GM21528 (cell line): Measurements from ENCODE around the gene CPXCR1.
"Not testable (repeated sequence)": the region's sequence is repeated elsewhere in the genome, so short reads cannot be mapped to it uniquely, and the experiment has no call there.

ENCODE experiments used
- ATAC-seq: cut with Tn5 transposase; IDR thresholded peaks from one replicate; pipeline ENCODE4 v1.9.1; 2021; ENCODE audit warnings: mild to moderate bottlenecking, moderate library complexity; ENCODE audit not compliant: unreplicated experiment, low FRiP score

Gene CPXCR1

DNA sequence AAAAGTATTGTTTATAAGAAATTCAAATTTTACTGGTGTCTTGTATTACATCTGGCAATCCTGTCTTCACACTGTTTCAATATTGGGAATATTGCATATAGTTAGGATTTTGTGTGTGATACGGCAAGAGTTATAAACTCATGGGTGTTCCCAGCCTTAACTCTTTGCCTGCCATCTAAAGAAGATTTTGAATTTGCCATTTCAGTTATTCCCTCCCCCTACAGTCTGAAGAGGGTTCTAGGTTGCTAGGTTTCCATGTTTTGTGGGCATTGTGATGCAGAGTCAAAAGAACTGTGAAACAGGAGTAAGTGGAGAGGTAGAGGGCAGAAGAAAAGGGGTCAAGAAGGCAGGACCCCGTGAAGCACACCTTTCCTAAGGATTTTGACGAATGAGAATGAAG lies at the start of gene CPXCR1:
Gene CPXCR1, plus strand, starts transcription at position 301 of the 400 bp plus-strand sequence. CDS start 6,190 bp downstream, outside the sequence.
- no peak for ATAC-seq

DNA sequence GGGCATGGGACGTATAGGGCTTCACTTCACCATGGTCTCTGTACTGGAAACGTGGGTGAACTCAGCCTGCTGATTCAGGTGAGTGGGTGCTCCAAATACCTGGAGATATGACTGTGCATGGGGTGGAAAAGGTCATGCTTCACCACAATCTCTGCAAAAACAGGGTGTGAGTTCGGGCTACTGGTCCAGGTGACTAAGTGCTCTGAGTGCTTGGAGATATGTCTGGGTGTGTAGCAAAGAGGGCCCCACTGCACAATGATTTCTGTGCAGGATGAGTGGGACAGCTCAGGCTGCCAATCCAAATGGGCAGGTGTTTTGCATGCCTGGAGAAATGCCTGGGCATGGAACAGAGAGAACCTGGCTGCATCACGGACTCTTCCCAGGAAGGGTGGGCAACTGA lies 11.2 kb upstream of the CPXCR1 start:
- ATAC-seq, result no peak

DNA sequence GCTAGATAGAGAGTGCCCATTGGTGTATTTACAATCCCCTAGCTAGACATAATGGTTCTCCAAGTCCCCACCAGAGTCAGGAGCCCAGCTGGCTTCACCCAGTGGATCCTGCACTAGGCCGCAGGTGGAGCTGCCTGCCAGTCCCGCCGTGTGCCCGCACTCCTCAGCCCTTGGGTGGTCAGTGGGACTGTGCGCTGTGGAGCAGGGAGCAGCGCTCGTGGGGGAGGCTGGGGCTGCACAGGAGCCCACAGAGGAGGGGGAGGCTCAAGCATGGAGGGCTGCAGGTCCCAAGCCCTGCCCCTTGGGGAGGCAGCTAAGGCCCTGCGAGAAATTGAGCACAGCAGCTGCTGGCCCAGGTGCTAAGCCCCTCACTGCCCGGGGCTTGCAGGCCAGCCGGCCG lies 810 bp upstream of the CPXCR1 start:
- ATAC-seq, result not testable (repeated sequence)

DNA sequence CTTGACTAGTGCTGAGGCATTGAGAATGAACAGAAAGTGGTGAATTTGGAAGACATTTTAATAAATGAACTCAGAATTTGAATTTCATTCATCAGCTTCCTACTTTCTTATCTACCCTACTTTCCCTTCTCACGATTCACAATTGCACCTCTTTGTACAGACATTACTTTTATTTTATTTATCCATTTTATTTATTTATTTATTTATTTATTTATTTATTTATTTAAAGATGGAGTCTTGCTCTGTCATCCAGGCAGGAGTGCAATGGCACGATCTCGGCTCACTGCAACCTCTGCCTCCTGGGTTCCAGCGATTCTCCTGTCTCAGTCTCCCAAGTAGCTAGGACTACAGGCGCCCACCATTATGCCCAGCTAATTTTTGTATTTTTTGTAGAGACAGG lies 5.3 kb downstream of the CPXCR1 start:
- not testable (repeated sequence) for ATAC-seq

DNA sequence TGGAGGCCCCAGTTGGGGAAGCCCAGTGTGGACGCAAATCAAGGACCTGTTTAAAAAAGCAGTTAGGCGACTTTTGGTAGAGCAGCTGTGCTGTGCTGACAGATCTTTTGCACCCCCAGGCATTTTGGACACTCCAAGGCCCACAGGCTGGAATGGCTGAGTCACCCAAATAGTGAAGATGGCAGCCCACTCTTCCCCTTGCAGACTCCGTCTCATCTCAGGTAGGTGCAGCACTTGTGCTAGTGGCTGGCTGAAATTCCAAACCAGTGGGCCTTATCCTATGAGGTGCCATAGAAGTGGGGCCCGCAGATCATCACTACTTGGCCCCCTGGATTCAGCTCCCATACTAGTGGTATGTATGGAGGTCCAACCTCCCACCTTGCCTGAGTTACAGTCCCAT lies 42.8 kb downstream of the CPXCR1 start:
- ATAC-seq, result no peak
